HepG2 (cell line): ENCODE measurements around the gene PMM2. TPM values are rescaled to one million over a fixed set of nuclear protein-coding genes. Genes with fewer than 3 reads are reported as not detected.
A peak's percentile ranks its signal among the peaks of the same experiment; 100 is the strongest.

Experiments used
- AGO1 ChIP-seq: fragments of 200-400 bp; formaldehyde crosslinking; IDR thresholded peaks from 2 replicates; pipeline ENCODE4 v1.6.1; 2017; ENCODE audit warnings: mild to moderate bottlenecking, low read depth, low read length, moderate library complexity; ENCODE audit not compliant: poor library complexity, severe bottlenecking
- AGO2 ChIP-seq: fragments of 200-400 bp; formaldehyde crosslinking; optimal IDR thresholded peaks from 2 replicates; pipeline ENCODE3; 2017; ENCODE audit warnings: mild to moderate bottlenecking, low read depth, low read length, moderate library complexity
- ARNT2 ChIP-seq: sonication (generic); formaldehyde crosslinking; IDR thresholded peaks from 2 replicates; pipeline ENCODE4 v1.8.0; 2022; ENCODE audit warnings: mild to moderate bottlenecking, low read depth, missing genetic modification reagents, moderate library complexity
- ATRX ChIP-seq: sonication (generic); formaldehyde crosslinking; IDR thresholded peaks from 2 replicates; pipeline ENCODE4 v1.4.0; 2020; ENCODE audit warnings: missing genetic modification reagents, borderline replicate concordance
- HMG20A ChIP-seq: IDR thresholded peaks from 2 replicates; pipeline ENCODE4 v1.6.1; 2016; ENCODE audit warnings: borderline replicate concordance
- MED13 ChIP-seq: sonication (generic); formaldehyde crosslinking; IDR thresholded peaks from 2 replicates; pipeline ENCODE4 v1.5.0; 2020; ENCODE audit warnings: missing genetic modification reagents
- MIXL1 ChIP-seq: IDR thresholded peaks from 2 replicates; pipeline ENCODE4 v1.6.1; 2016
- MTA3 ChIP-seq: sonication (generic); formaldehyde crosslinking; IDR thresholded peaks from 2 replicates; pipeline ENCODE4 v1.4.0; 2020; ENCODE audit warnings: missing genetic modification reagents
- NR1H2 ChIP-seq: sonication (generic); formaldehyde crosslinking; IDR thresholded peaks from 2 replicates; pipeline ENCODE4 v1.8.1; 2022; ENCODE audit warnings: low read depth, missing genetic modification reagents, borderline replicate concordance
- SMAD1 ChIP-seq: sonication (generic); formaldehyde crosslinking; IDR thresholded peaks from 2 replicates; pipeline ENCODE4 v1.4.0; 2020; ENCODE audit warnings: missing genetic modification reagents, low read depth, mild to moderate bottlenecking, borderline replicate concordance
- SMAD9 ChIP-seq: sonication (generic); formaldehyde crosslinking; IDR thresholded peaks from 2 replicates; pipeline ENCODE4 v1.5.1; 2020; ENCODE audit warnings: mild to moderate bottlenecking, missing genetic modification reagents
- TAF1 ChIP-seq: sonication (generic); formaldehyde crosslinking; IDR thresholded peaks from 2 replicates; pipeline ENCODE4 v1.4.0; 2020; ENCODE audit warnings: missing genetic modification reagents
- TCF12 ChIP-seq, 2 experiments: fragments of 450-650 bp in 1 of 2; sonication (generic) in 1 of 2; formaldehyde crosslinking in 1 of 2; IDR thresholded peaks; 2 replicates each; pipeline versions ENCODE4 v1.6.1 to v1.8.0; 2017 to 2022; ENCODE audit warnings: antibody characterized with exemption in 1 of 2, mild to moderate bottlenecking in 1 of 2, missing genetic modification reagents in 1 of 2, moderate library complexity in 1 of 2
- YEATS2 ChIP-seq: sonication (generic); formaldehyde crosslinking; IDR thresholded peaks from 2 replicates; pipeline ENCODE4 v1.4.0; 2020; ENCODE audit warnings: missing genetic modification reagents, borderline replicate concordance
- ZBTB7B ChIP-seq: sonication (generic); formaldehyde crosslinking; IDR thresholded peaks from 2 replicates; pipeline ENCODE4 v1.4.0; 2020; ENCODE audit warnings: missing genetic modification reagents
- ZFP36 ChIP-seq: fragments of 150-350 bp; IDR thresholded peaks from 2 replicates; pipeline ENCODE4 v1.6.1; 2018; ENCODE audit warnings: borderline replicate concordance, low read length, low read depth; ENCODE audit not compliant: partially characterized antibody
- ZKSCAN5 ChIP-seq: sonication (generic); formaldehyde crosslinking; IDR thresholded peaks from 2 replicates; pipeline ENCODE4 v1.5.1; 2020; ENCODE audit warnings: mild to moderate bottlenecking, missing genetic modification reagents
- ZMAT3 ChIP-seq: sonication (generic); formaldehyde crosslinking; conservative IDR thresholded peaks from 2 replicates; pipeline ENCODE4 v1.7.0; 2021; ENCODE audit warnings: missing genetic modification reagents
- ZNF431 ChIP-seq: sonication (generic); formaldehyde crosslinking; IDR thresholded peaks from 2 replicates; pipeline ENCODE4 v1.9.0; 2022; ENCODE audit warnings: missing genetic modification reagents, low read depth, mild to moderate bottlenecking, borderline replicate concordance
- ZNF460 ChIP-seq: sonication (generic); formaldehyde crosslinking; IDR thresholded peaks from 2 replicates; pipeline ENCODE4 v1.5.1; 2020; ENCODE audit warnings: missing genetic modification reagents, mild to moderate bottlenecking, borderline replicate concordance
- ZNF660 ChIP-seq: sonication (generic); formaldehyde crosslinking; IDR thresholded peaks from 2 replicates; pipeline ENCODE4 v1.5.1; 2020; ENCODE audit warnings: mild to moderate bottlenecking, low read depth, missing genetic modification reagents, borderline replicate concordance
- ZNF850 ChIP-seq: sonication (generic); formaldehyde crosslinking; conservative IDR thresholded peaks from 2 replicates; pipeline ENCODE4 v1.9.0; 2021; ENCODE audit warnings: mild to moderate bottlenecking, missing genetic modification reagents
- polyA plus RNA-seq, 8 experiments: library from polyadenylated mRNA; depleted of rRNA in 3 of 8; stranded (reverse) in 7 of 8; unstranded in 1 of 8; fragments of >200 nt; fragmentation: Illumina TruSeq in 4 of 8; extraction: Trizol in 4 of 8; gene quantifications; 2 replicates each; pipeline versions ENCODE4 v1.2.1 to v1.2.3, GENCODE V29; 2011 to 2016; ENCODE audit warnings: low read depth in 4 of 8, missing spikeins in 1 of 8, mixed read lengths in 1 of 8; ENCODE audit not compliant: insufficient read depth in 1 of 8
- total RNA-seq, 5 experiments: library from RNA; depleted of rRNA; stranded (reverse); fragments of >200 nt; fragmentation: Illumina TruSeq; extraction: Trizol; gene quantifications; 2 replicates each; pipeline ENCODE4 v1.2.3, GENCODE V29; 2016; ENCODE audit warnings: low read depth in 1 of 5
- TF ChIP-seq, protein P1 (sequence below): IDR thresholded peaks from 2 replicates; pipeline ENCODE4 v1.6.1; 2012; ENCODE audit warnings: low read length, improper control_type of control experiment

Gene PMM2
- total and polyA plus RNA-seq, 2 of the 13 experiments (the other 11 are each of a cell fraction or from before 2014, with no cell fraction given) = 52.2 to 93.7 TPM

DNA sequence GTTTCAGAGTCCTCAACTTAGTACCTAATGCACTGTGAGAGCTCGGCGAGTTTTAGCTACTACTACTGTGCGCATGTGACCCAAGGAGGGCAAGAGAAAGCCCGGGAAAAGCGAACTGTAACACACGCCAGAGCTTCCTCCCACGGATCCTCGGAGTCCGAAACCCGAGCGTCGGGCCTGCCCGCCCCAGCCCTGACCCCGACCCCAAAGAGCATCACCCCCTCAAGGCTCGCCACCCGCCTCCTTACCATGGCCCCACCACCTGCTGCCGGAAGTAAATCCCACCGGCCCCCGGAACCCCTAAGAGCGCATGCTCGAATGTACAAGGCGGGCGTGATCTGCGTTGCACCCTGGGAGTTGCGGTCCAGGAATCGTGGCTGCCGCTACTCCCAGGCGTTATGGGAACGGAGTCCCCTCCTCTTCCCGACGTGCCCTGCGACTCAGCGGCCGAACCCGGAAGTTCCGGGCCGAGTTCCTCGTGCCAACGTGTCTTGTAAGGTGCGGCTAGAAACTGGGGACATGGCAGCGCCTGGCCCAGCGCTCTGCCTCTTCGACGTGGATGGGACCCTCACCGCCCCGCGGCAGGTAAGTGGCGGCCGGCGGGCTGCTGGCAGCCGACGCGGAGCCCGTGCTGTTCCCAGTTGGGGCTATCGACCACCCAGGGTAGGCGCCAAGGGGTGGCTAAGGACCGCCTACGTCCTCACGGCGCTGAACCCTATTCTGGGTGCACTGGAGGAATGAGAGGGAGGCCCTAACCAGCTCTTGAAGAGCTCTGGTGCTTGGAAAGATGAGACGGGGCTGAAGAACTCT is at the start of gene PMM2, which contains the start of gene TMEM186 (continued):
- peak; percentile 97 for TF ChIP-seq TAF1
- peak; percentile 98 for TF ChIP-seq YEATS2
- peak; percentile 58 for TF ChIP-seq ZNF431 (CRISPR knock-in tag)
- peak; percentile 93 for TF ChIP-seq AGO2
- TF ChIP-seq ARNT2 (CRISPR knock-in tag) = peak; percentile 99
- 0 out of 2 replicates have a peak, but pooled peaks have one; percentile 33 for TF ChIP-seq ZBTB7B
- peak; percentile 100 for TF ChIP-seq SMAD1 (CRISPR knock-in tag)
- peak; percentile 82; the same call in 1 of the 2 replicates for TF ChIP-seq NR1H2 (CRISPR knock-in tag)
- TF ChIP-seq ZNF660 (CRISPR knock-in tag) = peak; percentile 37; the same call in 1 of the 2 replicates
- peak; percentile 87 for TF ChIP-seq MIXL1 (CRISPR knock-in tag)
- no peak for TF ChIP-seq ZFP36
- no peak; the same call in 1 of the 2 replicates for TF ChIP-seq ZNF850 (CRISPR knock-in tag)
- peak; percentile 99 for TF ChIP-seq ZMAT3 (CRISPR knock-in tag)
- peak; percentile 76 for TF ChIP-seq AGO1
- TF ChIP-seq HMG20A (CRISPR knock-in tag) = peak; percentile 62; the same call in 1 of the 2 replicates
- TF ChIP-seq MED13 (CRISPR knock-in tag) = peak; percentile 65
- TF ChIP-seq ATRX (CRISPR knock-in tag) = no peak; the same call in 1 of the 2 replicates
- TF ChIP-seq, protein P1, sequence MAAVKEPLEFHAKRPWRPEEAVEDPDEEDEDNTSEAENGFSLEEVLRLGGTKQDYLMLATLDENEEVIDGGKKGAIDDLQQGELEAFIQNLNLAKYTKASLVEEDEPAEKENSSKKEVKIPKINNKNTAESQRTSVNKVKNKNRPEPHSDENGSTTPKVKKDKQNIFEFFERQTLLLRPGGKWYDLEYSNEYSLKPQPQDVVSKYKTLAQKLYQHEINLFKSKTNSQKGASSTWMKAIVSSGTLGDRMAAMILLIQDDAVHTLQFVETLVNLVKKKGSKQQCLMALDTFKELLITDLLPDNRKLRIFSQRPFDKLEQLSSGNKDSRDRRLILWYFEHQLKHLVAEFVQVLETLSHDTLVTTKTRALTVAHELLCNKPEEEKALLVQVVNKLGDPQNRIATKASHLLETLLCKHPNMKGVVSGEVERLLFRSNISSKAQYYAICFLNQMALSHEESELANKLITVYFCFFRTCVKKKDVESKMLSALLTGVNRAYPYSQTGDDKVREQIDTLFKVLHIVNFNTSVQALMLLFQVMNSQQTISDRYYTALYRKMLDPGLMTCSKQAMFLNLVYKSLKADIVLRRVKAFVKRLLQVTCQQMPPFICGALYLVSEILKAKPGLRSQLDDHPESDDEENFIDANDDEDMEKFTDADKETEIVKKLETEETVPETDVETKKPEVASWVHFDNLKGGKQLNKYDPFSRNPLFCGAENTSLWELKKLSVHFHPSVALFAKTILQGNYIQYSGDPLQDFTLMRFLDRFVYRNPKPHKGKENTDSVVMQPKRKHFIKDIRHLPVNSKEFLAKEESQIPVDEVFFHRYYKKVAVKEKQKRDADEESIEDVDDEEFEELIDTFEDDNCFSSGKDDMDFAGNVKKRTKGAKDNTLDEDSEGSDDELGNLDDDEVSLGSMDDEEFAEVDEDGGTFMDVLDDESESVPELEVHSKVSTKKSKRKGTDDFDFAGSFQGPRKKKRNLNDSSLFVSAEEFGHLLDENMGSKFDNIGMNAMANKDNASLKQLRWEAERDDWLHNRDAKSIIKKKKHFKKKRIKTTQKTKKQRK = no peak
- TF ChIP-seq ZNF460 (CRISPR knock-in tag) = no peak; the same call in 1 of the 2 replicates
- no peak for TF ChIP-seq MTA3
- TF ChIP-seq ZKSCAN5 (CRISPR knock-in tag) = peak; percentile 82
- peak; percentile 98 for TF ChIP-seq SMAD9 (CRISPR knock-in tag)
- no peak for TF ChIP-seq TCF12 (IDR thresholded peaks at IDR 0.05)
- TF ChIP-seq TCF12 (CRISPR knock-in tag; IDR thresholded peaks at IDR 0.05) = peak; percentile 94
